MM.1S (cell line): ENCODE results near the gene CDK8.
A peak's percentile ranks its signal among the peaks of the same experiment; 100 is the strongest.

Experiments
- DNase-seq: peaks from one replicate; pipeline ENCODE4 v3.0.0-alpha.2; 2015
- H2AFZ ChIP-seq: fragments of 300-600 bp; sonication (generic); 2 replicates; pipeline ENCODE4 v1.6.0; 2016; ENCODE audit warnings: antibody characterized with exemption, low read length
- H3F3A ChIP-seq: fragments of 300-600 bp; sonication (generic); 2 replicates; pipeline ENCODE4 v1.6.1; 2016; ENCODE audit warnings: mild to moderate bottlenecking, antibody characterized with exemption, low read length, moderate library complexity, mixed read lengths; ENCODE audit not compliant: insufficient read depth
- H3K27ac ChIP-seq: fragments of 300-600 bp; sonication (generic); 2 replicates; pipeline ENCODE4 v1.5.1; 2016; ENCODE audit warnings: mild to moderate bottlenecking, low read length
- H3K27me3 ChIP-seq: fragments of 300-600 bp; sonication (generic); replicated peaks from 2 replicates; pipeline ENCODE4 v1.6.0; 2016; ENCODE audit warnings: low read length; ENCODE audit not compliant: insufficient read depth
- H3K36me3 ChIP-seq: fragments of 300-600 bp; sonication (generic); replicated peaks from 2 replicates; pipeline ENCODE4 v1.6.1; 2016; ENCODE audit warnings: mild to moderate bottlenecking, low read length, mixed read lengths; ENCODE audit not compliant: insufficient read depth
- H3K4me1 ChIP-seq: fragments of 300-600 bp; sonication (generic); 2 replicates; pipeline ENCODE4 v1.6.1; 2016; ENCODE audit warnings: low read length, mixed read lengths
- H3K4me2 ChIP-seq: fragments of 300-600 bp; sonication (generic); 2 replicates; pipeline ENCODE4 v1.6.0; 2016; ENCODE audit warnings: low read depth, low read length
- H3K4me3 ChIP-seq: fragments of 300-600 bp; sonication (generic); 2 replicates; pipeline ENCODE4 v1.5.1; 2016; ENCODE audit warnings: low read length, mixed read lengths
- H3K79me2 ChIP-seq: fragments of 300-600 bp; sonication (generic); 2 replicates; pipeline ENCODE4 v1.6.1; 2016; ENCODE audit warnings: mixed run types, low read length, mixed read lengths
- H3K9ac ChIP-seq: fragments of 300-600 bp; sonication (generic); 2 replicates; pipeline ENCODE4 v1.6.1; 2016; ENCODE audit warnings: low read length, mixed read lengths
- H3K9me2 ChIP-seq: fragments of 300-600 bp; sonication (generic); replicated peaks from 2 replicates; pipeline ENCODE4 v1.6.1; 2016; ENCODE audit warnings: mild to moderate bottlenecking, low read length, mixed read lengths; ENCODE audit not compliant: insufficient read depth
- H3K9me3 ChIP-seq: fragments of 300-600 bp; sonication (generic); replicated peaks from 2 replicates; pipeline ENCODE4 v1.6.1; 2016; ENCODE audit warnings: mild to moderate bottlenecking, low read length, mixed read lengths; ENCODE audit not compliant: insufficient read depth
- H4K20me1 ChIP-seq: fragments of 300-600 bp; sonication (generic); 2 replicates; pipeline ENCODE4 v1.6.1; 2016; ENCODE audit warnings: mild to moderate bottlenecking, low read length, moderate library complexity, mixed read lengths; ENCODE audit not compliant: insufficient read depth
- CTCF ChIP-seq: fragments of 300-600 bp; sonication (generic); IDR thresholded peaks from 2 replicates; pipeline ENCODE4 v1.5.1; 2016; ENCODE audit warnings: antibody characterized with exemption, low read length, mixed read lengths
- EZH2 ChIP-seq: fragments of 300-600 bp; sonication (generic); optimal IDR thresholded peaks from 2 replicates; pipeline ENCODE3; 2017; ENCODE audit warnings: low read depth, mild to moderate bottlenecking, antibody characterized with exemption, low read length, mixed read lengths
- EZH2phosphoT487 ChIP-seq: fragments of 300-600 bp; sonication (generic); IDR thresholded peaks from 2 replicates; pipeline ENCODE4 v1.6.1; 2018; ENCODE audit warnings: antibody characterized with exemption, low read length

Gene CDK8

GRCh38 chr13:26390203-26390602 is 136.3 kb downstream of the CDK8 start:
- H3K9me3 ChIP-seq: no peaks in the 10 kb centered on the region
- no peak overlapping the region for H3K4me2 ChIP-seq
- H3K27me3 ChIP-seq: no peaks in the 10 kb centered on the region
- TF ChIP-seq CTCF (no peak), EZH2phosphoT487 (no peak), EZH2 (no peak)
- H3F3A ChIP-seq: no peaks in the 10 kb centered on the region; the same call in 1 of the 2 replicates
- no peaks in the 10 kb centered on the region for H3K79me2 ChIP-seq
- no peak overlapping the region for H2AFZ ChIP-seq
- no peaks in the 10 kb centered on the region for H4K20me1 ChIP-seq
- DNase-seq: no peak
- H3K27ac ChIP-seq: no peak overlapping the region
- no peaks in the 10 kb centered on the region for H3K36me3 ChIP-seq
- no peaks in the 10 kb centered on the region for H3K9me2 ChIP-seq
- H3K4me1 ChIP-seq: no peaks in the 10 kb centered on the region
- no peak overlapping the region for H3K4me3 ChIP-seq
- H3K9ac ChIP-seq: no peak overlapping the region

DNA sequence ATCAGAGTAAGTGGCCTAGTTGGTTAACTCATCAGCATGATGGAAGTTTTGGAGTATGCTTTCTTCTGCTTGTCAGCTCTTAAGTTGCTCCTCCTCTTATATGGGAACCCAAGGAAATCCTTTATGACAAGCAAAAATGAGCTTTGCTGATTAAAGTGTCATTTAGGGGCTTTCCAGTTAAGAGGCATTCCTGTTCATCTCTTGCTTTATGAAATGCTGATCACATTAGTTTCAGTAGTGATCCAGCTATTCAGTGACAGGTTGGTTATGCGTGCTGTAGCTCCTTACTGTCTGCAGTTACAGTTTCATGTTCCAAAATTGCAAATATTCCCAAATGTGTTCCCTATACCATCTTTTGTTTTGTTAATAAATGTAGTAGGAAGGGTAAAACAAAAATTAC is 146.6 kb downstream of the CDK8 start:
- H3K36me3 ChIP-seq: no peaks in the 10 kb centered on the region
- H3K9me2 ChIP-seq: no peaks in the 10 kb centered on the region
- no peaks in the 10 kb centered on the region for H3K9me3 ChIP-seq
- H3K27ac ChIP-seq: peak overlapping the region; percentile 56; the same call in 1 of the 2 replicates
- H3K4me3 ChIP-seq: no peak overlapping the region
- H4K20me1 ChIP-seq: no peaks in the 10 kb centered on the region
- peaks cover 15% of the 10 kb centered on the region for H3F3A ChIP-seq
- peaks cover 33% of the 10 kb centered on the region for H3K4me1 ChIP-seq
- H3K9ac ChIP-seq: no peak overlapping the region
- TF ChIP-seq EZH2phosphoT487: no peak
- TF ChIP-seq EZH2: no peak
- TF ChIP-seq CTCF: no peak
- peak overlapping the region; percentile 32 for H3K4me2 ChIP-seq
- peak; percentile 84 for DNase-seq
- peak overlapping the region; percentile 11; the same call in 1 of the 2 replicates for H2AFZ ChIP-seq
- H3K27me3 ChIP-seq: no peaks in the 10 kb centered on the region
- no peaks in the 10 kb centered on the region for H3K79me2 ChIP-seq

- H3K9me2 ChIP-seq: no peaks in the 10 kb centered on the region
- H3K4me2 ChIP-seq: peak overlapping the region; percentile 32
- no peak overlapping the region for H3K9ac ChIP-seq
- no peaks in the 10 kb centered on the region for H3K27me3 ChIP-seq
- peaks cover 15% of the 10 kb centered on the region for H3F3A ChIP-seq
- H4K20me1 ChIP-seq: no peaks in the 10 kb centered on the region
- peak overlapping the region; percentile 11; the same call in 1 of the 2 replicates for H2AFZ ChIP-seq
- no peak for DNase-seq
- H3K36me3 ChIP-seq: no peaks in the 10 kb centered on the region
- H3K27ac ChIP-seq: peak overlapping the region; percentile 56; the same call in 1 of the 2 replicates
- no peaks in the 10 kb centered on the region for H3K9me3 ChIP-seq
- peaks cover 33% of the 10 kb centered on the region for H3K4me1 ChIP-seq
- H3K79me2 ChIP-seq: no peaks in the 10 kb centered on the region
- no peak for TF ChIP-seq EZH2
- TF ChIP-seq CTCF: no peak
- TF ChIP-seq EZH2phosphoT487: no peak
- H3K4me3 ChIP-seq: no peak overlapping the region
These were observed 147.1 kb downstream of the CDK8 start for GRCh38 chr13:26401069-26401468.
